GM23338 (cell line): ENCODE results near the gene DAP3. TPM values are rescaled to one million over a fixed set of nuclear protein-coding genes. Genes with fewer than 3 reads are reported as not detected.

Source experiments
- ATAC-seq: fragments of 200-7000 bp; cut with Tn5 transposase; 3 replicates; pipeline ENCODE4 v1.9.1; 2020
- DNase-seq: peaks from one replicate; pipeline ENCODE4 v3.0.0-alpha.2; 2015; ENCODE audit warnings: low spot score
- H2AFZ ChIP-seq: fragments of 200-600 bp; sonication (generic); 2 replicates; pipeline ENCODE4 v1.8.0; 2016; ENCODE audit warnings: antibody characterized with exemption, mild to moderate bottlenecking, moderate library complexity
- H3F3A ChIP-seq: fragments of 200-600 bp; sonication (generic); replicated peaks from 2 replicates; pipeline ENCODE4 v1.8.0; 2017; ENCODE audit warnings: antibody characterized with exemption, mixed run types, low read depth
- H3K27ac ChIP-seq: fragments of 200-600 bp; sonication (generic); 2 replicates; pipeline ENCODE4 v1.6.1; 2016; ENCODE audit warnings: low read depth
- H3K27me3 ChIP-seq: fragments of 200-600 bp; sonication (generic); 2 replicates; pipeline ENCODE4 v1.8.0; 2016; ENCODE audit warnings: mild to moderate bottlenecking, mixed run types, moderate library complexity; ENCODE audit not compliant: insufficient read depth
- H3K36me3 ChIP-seq: fragments of 200-600 bp; sonication (generic); 2 replicates; pipeline ENCODE4 v1.8.0; 2016; ENCODE audit warnings: mild to moderate bottlenecking; ENCODE audit not compliant: insufficient read depth
- H3K4me1 ChIP-seq: fragments of 200-600 bp; sonication (generic); 2 replicates; pipeline ENCODE4 v1.8.0; 2016; ENCODE audit warnings: mild to moderate bottlenecking, moderate library complexity; ENCODE audit not compliant: insufficient read depth
- H3K4me2 ChIP-seq: fragments of 200-600 bp; sonication (generic); 2 replicates; pipeline ENCODE4 v1.7.1; 2017; ENCODE audit warnings: mixed run types
- H3K4me3 ChIP-seq: fragments of 200-600 bp; sonication (generic); 2 replicates; pipeline ENCODE4 v1.6.1; 2016; ENCODE audit warnings: mixed run types
- H3K79me2 ChIP-seq: fragments of 200-600 bp; sonication (generic); replicated peaks from 2 replicates; pipeline ENCODE4 v1.8.0; 2017; ENCODE audit warnings: mild to moderate bottlenecking; ENCODE audit not compliant: insufficient read depth
- H3K9me2 ChIP-seq: fragments of 200-600 bp; sonication (generic); 2 replicates; pipeline ENCODE4 v1.8.0; 2017; ENCODE audit not compliant: insufficient read depth
- H4K20me1 ChIP-seq: fragments of 200-600 bp; sonication (generic); replicated peaks from 2 replicates; pipeline ENCODE4 v1.8.0; 2017; ENCODE audit warnings: mild to moderate bottlenecking; ENCODE audit not compliant: insufficient read depth
- H3K27ac Mint-ChIP-seq: 2 replicates; pipeline ENCODE4 v1.8.0; 2020; ENCODE audit warnings: inconsistent platforms, mild to moderate bottlenecking, moderate library complexity, mixed read lengths
- H3K27me3 Mint-ChIP-seq: 3 replicates; pipeline ENCODE4 v1.8.0; 2022; ENCODE audit warnings: low read depth, mild to moderate bottlenecking, moderate library complexity, mixed read lengths, inconsistent platforms; ENCODE audit not compliant: insufficient read depth, poor library complexity
- H3K36me3 Mint-ChIP-seq: 3 replicates; pipeline ENCODE4 v1.8.0; 2021; ENCODE audit warnings: low read depth, mild to moderate bottlenecking, inconsistent platforms, moderate library complexity, mixed read lengths
- H3K4me1 Mint-ChIP-seq: 3 replicates; pipeline ENCODE4 v1.8.0; 2020; ENCODE audit warnings: mild to moderate bottlenecking, inconsistent platforms, mixed read lengths
- H3K4me3 Mint-ChIP-seq: 3 replicates; pipeline ENCODE4 v1.8.0; 2021; ENCODE audit warnings: moderate library complexity, mild to moderate bottlenecking, inconsistent platforms, mixed read lengths
- H3K9me3 Mint-ChIP-seq: 3 replicates; pipeline ENCODE4 v1.8.0; 2020; ENCODE audit warnings: moderate library complexity, mild to moderate bottlenecking, inconsistent platforms, mixed read lengths
- CREB1 ChIP-seq: fragments of 250-450 bp; sonication (Bioruptor Pico); IDR thresholded peaks from 2 replicates; pipeline ENCODE4 v1.5.0; 2020; ENCODE audit warnings: low read depth, mild to moderate bottlenecking, moderate library complexity
- CTCF ChIP-seq, 2 experiments: fragments of 200-600 bp in 1 of 2; sonication (generic) in 1 of 2; conservative IDR thresholded peaks; 2 replicates each; pipeline versions ENCODE4 v1.5.1 to v1.6.1; 2016 to 2017; ENCODE audit warnings: antibody characterized with exemption in 2 of 2, low read depth in 2 of 2, mild to moderate bottlenecking in 2 of 2, moderate library complexity in 1 of 2
- EZH2 ChIP-seq: fragments of 200-600 bp; sonication (generic); IDR thresholded peaks from one replicate; pipeline ENCODE4 v1.8.0; 2017; ENCODE audit warnings: antibody characterized with exemption, mild to moderate bottlenecking, low read depth; ENCODE audit not compliant: unreplicated experiment
- EZH2phosphoT487 ChIP-seq: fragments of 200-600 bp; sonication (generic); IDR thresholded peaks from one replicate; pipeline ENCODE4 v1.8.1; 2018; ENCODE audit warnings: antibody characterized with exemption; ENCODE audit not compliant: unreplicated experiment
- POLR2AphosphoS5 ChIP-seq: IDR thresholded peaks from 2 replicates; pipeline ENCODE4 v1.6.1; 2016; ENCODE audit warnings: antibody characterized with exemption, low read depth
- STAT1 ChIP-seq: IDR thresholded peaks from one replicate; pipeline ENCODE4 v1.6.1; 2016; ENCODE audit warnings: antibody characterized with exemption; ENCODE audit not compliant: unreplicated experiment
- ZNF462 ChIP-seq: fragments of 250-450 bp; sonication (Bioruptor Pico); IDR thresholded peaks from 2 replicates; pipeline ENCODE4 v1.5.0; 2020; ENCODE audit warnings: mild to moderate bottlenecking, moderate library complexity
- polyA plus RNA-seq: library from polyadenylated mRNA; unstranded; fragments of >200 nt; fragmentation: Nextera tagmentation; extraction: Ambion mirVana; gene quantifications from 2 replicates; pipeline ENCODE4 v1.2.1, GENCODE V29; 2016
- total RNA-seq: library from RNA; depleted of rRNA; stranded (reverse); fragments of >200 nt; shearing (Covaris generic); gene quantifications from 2 replicates; pipeline ENCODE4 v1.2.3, GENCODE V29; 2014

Gene DAP3
- total and polyA plus RNA-seq, 2 experiments from 2014 or later = 89.8 to 90.1 TPM

GRCh38 chr1:155669233-155670162 lies 19.4 kb upstream of the DAP3 start:
- H4K20me1 ChIP-seq = peaks cover 8% of the 10 kb centered on the region
- no peak overlapping the region for H3K27ac ChIP-seq
- no peak for TF ChIP-seq EZH2phosphoT487
- no peak for TF ChIP-seq CREB1 (CRISPR knock-in tag)
- TF ChIP-seq STAT1 = no peak
- TF ChIP-seq POLR2AphosphoS5 = no peak
- no peak for TF ChIP-seq CTCF (conservative IDR thresholded peaks at IDR 0.05; ENCODE audit: low read depth in 2 of 2)
- no peak for TF ChIP-seq ZNF462
- no peak for TF ChIP-seq EZH2
- H3K9me2 ChIP-seq = no peaks in the 10 kb centered on the region
- H2AFZ ChIP-seq = no peak overlapping the region
- peaks cover 11% of the 10 kb centered on the region; the same call in 1 of the 2 replicates for H3F3A ChIP-seq
- no peak overlapping the region for H3K4me3 ChIP-seq
- H3K27ac Mint-ChIP-seq = no peak overlapping the region
- no peaks in the 10 kb centered on the region for H3K4me1 ChIP-seq
- H3K4me2 ChIP-seq = no peak overlapping the region
- ATAC-seq = no peak
- H3K36me3 ChIP-seq = peaks cover 46% of the 10 kb centered on the region
- H3K27me3 Mint-ChIP-seq = peaks cover 2% of the 10 kb centered on the region
- peaks cover 80% of the 10 kb centered on the region for H3K36me3 Mint-ChIP-seq
- DNase-seq = no peak
- H3K4me1 Mint-ChIP-seq = no peaks in the 10 kb centered on the region
- no peaks in the 10 kb centered on the region for H3K27me3 ChIP-seq
- H3K79me2 ChIP-seq = no peaks in the 10 kb centered on the region
- no peak overlapping the region for H3K4me3 Mint-ChIP-seq
- H3K9me3 Mint-ChIP-seq = no peaks in the 10 kb centered on the region
